Panc1 (cell line): Measurements from ENCODE around the gene PTPDC1. TPM values are rescaled to one million over a fixed set of nuclear protein-coding genes. Genes with fewer than 3 reads are reported as not detected.

Experiments used
- ATAC-seq: fragments of 200-7000 bp; cut with Tn5 transposase; 2 replicates; pipeline ENCODE4 v1.9.1; 2020; ENCODE audit warnings: mild to moderate bottlenecking, moderate library complexity
- BruUV-seq: library from RNA; stranded (reverse); fragments of 400-500 nt; replicated peaks from 2 replicates; lab custom pipeline; 2021; lab: Mats Ljungman, UMichigan
- CTCF ChIA-PET: fragments of 300-600 bp; sonication (Branson Sonifier 250); formaldehyde crosslinking; loops from one replicate; lab custom pipeline; 2022; ENCODE audit warnings: antibody characterized with exemption; lab: Charles Lee
- POLR2A ChIA-PET: fragments of 300-600 bp; sonication (Branson Sonifier 250); formaldehyde crosslinking; loops from one replicate; lab custom pipeline; 2022; ENCODE audit warnings: antibody characterized with exemption; lab: Charles Lee
- DNase-seq: peaks from one replicate; pipeline ENCODE4 v3.0.0-alpha.2; 2010; ENCODE audit warnings: low read depth, low spot score
- H3K27ac ChIP-seq: 2 replicates; pipeline ENCODE4 v1.5.1; 2011; ENCODE audit warnings: mild to moderate bottlenecking, low read length, inconsistent platforms
- H3K27me3 ChIP-seq: fragments of 200-500 bp; sonication (Bioruptor generic); 2 replicates; pipeline ENCODE4 v1.6.0; 2014; ENCODE audit warnings: low read length, inconsistent platforms; ENCODE audit not compliant: control insufficient read depth, insufficient read depth
- H3K36me3 ChIP-seq: fragments of 200-500 bp; sonication (Bioruptor generic); 2 replicates; pipeline ENCODE4 v1.5.1; 2014; ENCODE audit warnings: inconsistent platforms, mild to moderate bottlenecking, low read length, moderate library complexity; ENCODE audit not compliant: control insufficient read depth, insufficient read depth
- H3K4me1 ChIP-seq: 2 replicates; pipeline ENCODE4 v1.5.1; 2011; ENCODE audit warnings: inconsistent platforms, mild to moderate bottlenecking, low read length, moderate library complexity; ENCODE audit not compliant: control insufficient read depth, insufficient read depth
- H3K4me3 ChIP-seq, 2 experiments: 2 replicates each; pipeline ENCODE4 v1.5.1; 2011 to 2012; ENCODE audit warnings: low read depth in 2 of 2, low read length in 2 of 2, mild to moderate bottlenecking in 2 of 2, inconsistent platforms in 1 of 2, moderate library complexity in 1 of 2
- H3K9me3 ChIP-seq: fragments of 200-500 bp; sonication (Bioruptor generic); 2 replicates; pipeline ENCODE4 v1.5.1; 2014; ENCODE audit warnings: low read depth, mild to moderate bottlenecking, inconsistent platforms, low read length, moderate library complexity; ENCODE audit not compliant: control insufficient read depth, insufficient read depth
- POLR2AphosphoS5 ChIP-seq: IDR thresholded peaks from 2 replicates; pipeline ENCODE4 v1.6.1; 2012; ENCODE audit warnings: mild to moderate bottlenecking, low read depth, low read length, moderate library complexity
- REST ChIP-seq, 2 experiments: IDR thresholded peaks; 2 replicates each; pipeline ENCODE4 v1.6.1; 2011 to 2012; ENCODE audit warnings: low read depth in 2 of 2, control low read depth in 1 of 2, low read length in 1 of 2, mild to moderate bottlenecking in 1 of 2, moderate library complexity in 1 of 2; ENCODE audit not compliant: insufficient read depth in 1 of 2
- SIN3A ChIP-seq: IDR thresholded peaks from 2 replicates; pipeline ENCODE4 v1.6.1; 2012; ENCODE audit warnings: low read depth, mild to moderate bottlenecking, low read length, moderate library complexity, borderline replicate concordance; ENCODE audit not compliant: insufficient read depth
- TCF7L2 ChIP-seq: IDR thresholded peaks from 2 replicates; pipeline ENCODE4 v1.6.1; 2011; ENCODE audit warnings: mild to moderate bottlenecking, low read depth, low read length, inconsistent platforms
- in situ Hi-C: cut with HindIII; loops from 2 replicates; pipeline ENCODE4 v1.10.0; 2016; ENCODE audit warnings: low sequenced_read_pairs, low pct_unique_long_range_greater_than_20kb
- intact Hi-C: fragments of 100-400 bp; cut with micrococcal nuclease; formaldehyde crosslinking; loops from one replicate; pipeline ENCODE4 v1.10.0; 2022; ENCODE audit not compliant: unreplicated experiment
- total RNA-seq: library from RNA; stranded (reverse); gene quantifications from one replicate; pipeline ENCODE4 v1.2.1, GENCODE V29; 2021; ENCODE audit not compliant: unreplicated experiment
- TF ChIP-seq, protein P1 (sequence below): fragments of 450-650 bp; IDR thresholded peaks from 2 replicates; pipeline ENCODE4 v1.5.1; 2017; ENCODE audit warnings: mild to moderate bottlenecking

Gene PTPDC1
- total RNA-seq, 1 experiment from 2014 or later, result 10.6 TPM

GRCh38 chr9:94085062-94085639 lies 887 bp downstream of the PTPDC1 start:
- in situ Hi-C loops, result no loop called here
- ChIA-PET CTCF (no interaction called here), POLR2A (interaction anchor here (0.5 kb wide), 1 partner anchor 81 kb away, joined by 6 read pairs; no protein-coding TSS in a partner anchor)
- intact Hi-C loops, result no loop called here
- TF ChIP-seq SIN3A (no peak), REST (IDR thresholded peaks at IDR 0.05; ENCODE audit: insufficient read depth in 1 of 2, low read depth in 2 of 2, low read length in 1 of 2) (no peak), TCF7L2 (no peak), POLR2AphosphoS5 (no peak)
- TF ChIP-seq, protein P1, sequence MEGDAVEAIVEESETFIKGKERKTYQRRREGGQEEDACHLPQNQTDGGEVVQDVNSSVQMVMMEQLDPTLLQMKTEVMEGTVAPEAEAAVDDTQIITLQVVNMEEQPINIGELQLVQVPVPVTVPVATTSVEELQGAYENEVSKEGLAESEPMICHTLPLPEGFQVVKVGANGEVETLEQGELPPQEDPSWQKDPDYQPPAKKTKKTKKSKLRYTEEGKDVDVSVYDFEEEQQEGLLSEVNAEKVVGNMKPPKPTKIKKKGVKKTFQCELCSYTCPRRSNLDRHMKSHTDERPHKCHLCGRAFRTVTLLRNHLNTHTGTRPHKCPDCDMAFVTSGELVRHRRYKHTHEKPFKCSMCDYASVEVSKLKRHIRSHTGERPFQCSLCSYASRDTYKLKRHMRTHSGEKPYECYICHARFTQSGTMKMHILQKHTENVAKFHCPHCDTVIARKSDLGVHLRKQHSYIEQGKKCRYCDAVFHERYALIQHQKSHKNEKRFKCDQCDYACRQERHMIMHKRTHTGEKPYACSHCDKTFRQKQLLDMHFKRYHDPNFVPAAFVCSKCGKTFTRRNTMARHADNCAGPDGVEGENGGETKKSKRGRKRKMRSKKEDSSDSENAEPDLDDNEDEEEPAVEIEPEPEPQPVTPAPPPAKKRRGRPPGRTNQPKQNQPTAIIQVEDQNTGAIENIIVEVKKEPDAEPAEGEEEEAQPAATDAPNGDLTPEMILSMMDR, result no peak
- no peak for DNase-seq
- peaks cover 3% of the 10 kb centered on the region; the same call in 1 of the 2 replicates for H3K4me1 ChIP-seq
- no TSS peak for BruUV-seq
- ATAC-seq, result no peak
- peak overlapping the region in 1 of 2 experiments; percentile 28; a peak in 2 of 4 replicates for H3K4me3 ChIP-seq
- H3K36me3 ChIP-seq, result no peaks in the 10 kb centered on the region
- H3K9me3 ChIP-seq, result no peaks in the 10 kb centered on the region
- H3K27ac ChIP-seq, result no peak overlapping the region; the same call in 1 of the 2 replicates
- H3K27me3 ChIP-seq, result no peaks in the 10 kb centered on the region

DNA sequence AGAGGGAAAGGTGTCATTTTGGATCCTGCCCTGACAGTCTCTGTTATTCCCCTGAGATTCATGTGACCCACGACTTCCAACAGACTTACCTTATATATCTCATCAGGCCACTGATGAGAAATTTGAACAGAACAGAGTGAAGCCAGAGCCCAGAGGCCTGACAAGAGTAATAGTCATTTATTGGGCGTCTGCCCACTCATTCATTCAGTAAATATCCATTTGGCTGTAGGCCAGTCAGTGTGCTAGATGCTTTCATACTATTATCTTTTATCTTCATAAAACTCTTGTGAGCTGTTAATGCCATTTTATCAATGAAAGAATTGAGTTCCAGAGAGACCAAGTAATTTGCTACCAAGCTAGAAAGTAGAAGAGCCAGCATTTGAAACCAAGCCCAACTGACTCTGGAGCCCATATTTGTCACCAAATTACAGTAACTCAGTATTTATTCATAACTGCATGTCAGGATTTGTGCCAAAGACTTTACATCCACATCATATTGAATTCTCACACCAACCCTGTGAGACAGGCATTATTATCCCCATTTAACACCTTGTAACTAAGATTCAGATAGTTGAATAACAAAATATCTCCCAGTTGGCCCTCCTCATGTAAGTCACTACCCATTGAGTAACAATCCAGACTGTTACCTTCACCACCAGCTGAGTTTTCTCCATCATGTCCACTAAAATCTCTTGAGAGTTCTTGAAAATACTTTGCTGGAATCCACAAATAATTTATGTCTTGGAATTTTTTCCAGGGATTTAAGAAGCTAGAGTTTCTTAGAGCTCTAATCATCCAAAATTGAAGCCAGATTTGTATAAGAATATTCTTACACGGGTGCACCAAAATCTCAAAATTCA lies 2.5 kb downstream of the PTPDC1 start:
- intact Hi-C loops, result no loop called here

More for the DNA sequence above, 2.5 kb downstream of the PTPDC1 start:
- CTCF ChIA-PET, result no interaction called here
- ATAC-seq (no peak), DNase-seq (no peak)
- H3K27me3 ChIP-seq, result no peaks in the 10 kb centered on the region
- BruUV-seq, result no TSS peak
- POLR2A ChIA-PET, result interaction anchor here (0.6 kb wide), 1 partner anchor 124 kb away, joined by 3 read pairs; no protein-coding TSS in a partner anchor
- H3K9me3 ChIP-seq, result no peaks in the 10 kb centered on the region
- no peaks in the 10 kb centered on the region for H3K36me3 ChIP-seq
- in situ Hi-C loops, result no loop called here
- no peak overlapping the region for H3K4me3 ChIP-seq
- no peak overlapping the region for H3K27ac ChIP-seq
- H3K4me1 ChIP-seq, result peaks cover 3% of the 10 kb centered on the region; the same call in 1 of the 2 replicates
- TF ChIP-seq SIN3A (no peak), TCF7L2 (no peak), REST (IDR thresholded peaks at IDR 0.05; ENCODE audit: insufficient read depth in 1 of 2, low read depth in 2 of 2, low read length in 1 of 2) (no peak), POLR2AphosphoS5 (no peak)
- TF ChIP-seq, protein P1, result no peak
